Measurements from ENCODE around the gene PPM1H. TPM values are rescaled to one million over a fixed set of nuclear protein-coding genes. Genes with fewer than 3 reads are reported as not detected.

PPM1H gene
- total RNA-seq, 4 donors from 2014 or later: 0.83 to 3.0 (median 2.3) TPM

DNA sequence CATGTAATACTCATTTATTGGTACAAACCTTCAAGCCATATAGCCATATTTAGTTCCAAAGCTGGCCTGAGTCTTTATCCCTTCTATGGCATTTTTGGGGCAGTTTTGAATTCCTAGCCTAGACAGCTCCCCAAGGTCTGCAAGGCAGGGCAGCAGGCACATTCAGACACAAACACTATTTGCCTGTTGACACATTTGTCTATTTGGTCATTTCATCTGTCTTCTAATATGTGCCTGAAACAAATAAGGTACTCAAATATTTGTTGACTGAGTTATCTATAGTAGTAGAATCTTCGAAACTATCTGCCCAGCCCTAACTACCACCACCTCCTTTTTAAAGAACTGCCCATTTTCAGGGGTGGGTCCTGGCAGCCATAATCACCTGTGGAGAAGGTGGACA lies 9.3 kb downstream of the PPM1H start:
- H3K36me3 ChIP-seq: no peaks in the 10 kb centered on the region
- H3K4me3 ChIP-seq: no peak overlapping the region
- no peaks in the 10 kb centered on the region for H3K4me1 ChIP-seq
- DNase-seq (ENCODE audit: extremely low spot score): no peak
- TF ChIP-seq POLR2AphosphoS5 (IDR thresholded peaks at IDR 0.05): no peak
- no peak for TF ChIP-seq EP300 (IDR thresholded peaks at IDR 0.05)
- TF ChIP-seq, protein P1, sequence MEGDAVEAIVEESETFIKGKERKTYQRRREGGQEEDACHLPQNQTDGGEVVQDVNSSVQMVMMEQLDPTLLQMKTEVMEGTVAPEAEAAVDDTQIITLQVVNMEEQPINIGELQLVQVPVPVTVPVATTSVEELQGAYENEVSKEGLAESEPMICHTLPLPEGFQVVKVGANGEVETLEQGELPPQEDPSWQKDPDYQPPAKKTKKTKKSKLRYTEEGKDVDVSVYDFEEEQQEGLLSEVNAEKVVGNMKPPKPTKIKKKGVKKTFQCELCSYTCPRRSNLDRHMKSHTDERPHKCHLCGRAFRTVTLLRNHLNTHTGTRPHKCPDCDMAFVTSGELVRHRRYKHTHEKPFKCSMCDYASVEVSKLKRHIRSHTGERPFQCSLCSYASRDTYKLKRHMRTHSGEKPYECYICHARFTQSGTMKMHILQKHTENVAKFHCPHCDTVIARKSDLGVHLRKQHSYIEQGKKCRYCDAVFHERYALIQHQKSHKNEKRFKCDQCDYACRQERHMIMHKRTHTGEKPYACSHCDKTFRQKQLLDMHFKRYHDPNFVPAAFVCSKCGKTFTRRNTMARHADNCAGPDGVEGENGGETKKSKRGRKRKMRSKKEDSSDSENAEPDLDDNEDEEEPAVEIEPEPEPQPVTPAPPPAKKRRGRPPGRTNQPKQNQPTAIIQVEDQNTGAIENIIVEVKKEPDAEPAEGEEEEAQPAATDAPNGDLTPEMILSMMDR (IDR thresholded peaks at IDR 0.05): no peak
- no peak for TF ChIP-seq POLR2A (IDR thresholded peaks at IDR 0.05; ENCODE audit: low read depth)
- intact Hi-C loops (cut with DNase I): no loop called here
- H3K27ac ChIP-seq (replicated peaks in 1 of 4): no peak overlapping the region
- H3K27me3 ChIP-seq: no peaks in the 10 kb centered on the region
- WGBS: 87% methylated on average over 1 of the region's 1 CpG
- no peaks in the 10 kb centered on the region for H3K9me3 ChIP-seq

DNA sequence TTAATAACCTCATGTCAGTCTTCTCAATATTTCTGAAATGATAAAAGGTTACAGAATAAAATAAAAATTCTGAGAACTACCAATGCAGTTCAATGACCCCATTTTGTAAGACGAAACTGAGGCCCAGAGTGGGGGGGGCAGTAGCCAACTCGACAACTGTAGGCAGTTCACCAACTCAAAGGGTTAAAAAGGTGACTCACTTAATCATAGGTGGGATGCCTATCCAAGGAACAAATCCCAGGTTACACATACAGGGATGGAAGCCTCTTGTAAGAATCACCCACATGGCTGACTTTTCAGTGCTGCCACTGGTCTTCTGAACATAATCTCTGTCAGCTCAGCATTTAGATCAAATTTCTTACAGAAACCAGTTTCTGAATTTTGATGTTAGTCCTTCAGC lies 10.9 kb downstream of the PPM1H start:
- WGBS: 81% methylated on average over 2 of the region's 2 CpGs
- DNase-seq (ENCODE audit: extremely low spot score): peak; percentile 62
- Histone ChIP-seq H3K27me3 (no peaks in the 10 kb centered on the region), H3K4me3 (no peak overlapping the region), H3K36me3 (no peaks in the 10 kb centered on the region), H3K27ac (replicated peaks in 1 of 4) (no peak overlapping the region), H3K4me1 (peaks cover 0 to 6% (median 0%) of the 10 kb centered on the region in 4 donors), H3K9me3 (no peaks in the 10 kb centered on the region)
- intact Hi-C loops (cut with DNase I): no loop called here
- TF ChIP-seq POLR2AphosphoS5 (IDR thresholded peaks at IDR 0.05) (no peak), POLR2A (IDR thresholded peaks at IDR 0.05; ENCODE audit: low read depth) (no peak), EP300 (IDR thresholded peaks at IDR 0.05) (no peak)
- TF ChIP-seq, protein P1 (IDR thresholded peaks at IDR 0.05): no peak

DNA sequence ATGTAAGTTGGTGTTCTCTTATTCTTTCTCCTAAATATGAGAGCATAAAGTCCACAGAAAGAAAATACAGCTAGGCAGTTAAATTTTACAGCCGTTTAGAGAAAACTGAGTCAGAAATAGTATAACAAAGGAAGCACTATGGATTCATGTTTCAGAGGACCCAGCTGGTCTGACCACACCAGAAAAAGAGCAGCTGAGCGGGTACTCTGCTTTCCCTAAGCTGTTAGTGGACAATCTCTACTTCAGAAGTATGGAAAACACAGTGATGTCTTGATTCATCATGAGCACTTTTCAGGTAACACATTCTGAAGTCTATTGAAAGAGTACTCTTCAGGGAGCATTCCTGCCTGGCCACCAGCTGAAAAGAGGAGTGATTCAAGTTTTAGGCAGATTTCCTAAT lies 12.4 kb downstream of the PPM1H start:
- TF ChIP-seq EP300 (IDR thresholded peaks at IDR 0.05): no peak
- TF ChIP-seq, protein P1 (IDR thresholded peaks at IDR 0.05): no peak
- Histone ChIP-seq H3K27me3 (no peaks in the 10 kb centered on the region), H3K36me3 (no peaks in the 10 kb centered on the region), H3K27ac (replicated peaks in 1 of 4) (no peak overlapping the region), H3K9me3 (no peaks in the 10 kb centered on the region), H3K4me1 (peaks cover 0 to 6% (median 0%) of the 10 kb centered on the region in 4 donors), H3K4me3 (no peak overlapping the region)
- intact Hi-C loops (cut with DNase I): no loop called here
- peak; percentile 90 for DNase-seq (ENCODE audit: extremely low spot score)
- 62% methylated on average over 2 of the region's 2 CpGs for WGBS

DNA sequence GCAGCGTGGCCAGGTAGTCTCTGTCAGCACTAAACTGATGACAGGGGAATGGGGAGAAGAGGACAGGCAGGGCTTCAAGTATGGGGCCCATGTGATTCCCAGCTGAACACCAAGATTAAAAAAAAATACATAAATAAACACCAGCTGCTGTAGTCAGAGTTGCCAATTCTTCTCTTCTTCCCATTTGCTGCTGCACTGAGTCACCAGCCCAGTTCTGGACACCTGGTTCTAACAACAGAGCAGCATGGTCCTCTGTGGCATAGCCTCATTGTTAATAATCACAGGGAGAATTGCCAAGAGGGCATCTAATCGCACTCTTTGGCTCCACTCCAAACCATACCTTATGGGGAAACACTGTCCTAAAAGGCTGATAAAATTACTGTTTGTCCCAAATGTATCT lies 15.1 kb downstream of the PPM1H start:
- intact Hi-C loops (cut with DNase I): no loop called here
- TF ChIP-seq EP300 (IDR thresholded peaks at IDR 0.05) (no peak), POLR2AphosphoS5 (IDR thresholded peaks at IDR 0.05) (no peak), POLR2A (IDR thresholded peaks at IDR 0.05; ENCODE audit: low read depth) (no peak)
- TF ChIP-seq, protein P1 (IDR thresholded peaks at IDR 0.05): no peak

DNA sequence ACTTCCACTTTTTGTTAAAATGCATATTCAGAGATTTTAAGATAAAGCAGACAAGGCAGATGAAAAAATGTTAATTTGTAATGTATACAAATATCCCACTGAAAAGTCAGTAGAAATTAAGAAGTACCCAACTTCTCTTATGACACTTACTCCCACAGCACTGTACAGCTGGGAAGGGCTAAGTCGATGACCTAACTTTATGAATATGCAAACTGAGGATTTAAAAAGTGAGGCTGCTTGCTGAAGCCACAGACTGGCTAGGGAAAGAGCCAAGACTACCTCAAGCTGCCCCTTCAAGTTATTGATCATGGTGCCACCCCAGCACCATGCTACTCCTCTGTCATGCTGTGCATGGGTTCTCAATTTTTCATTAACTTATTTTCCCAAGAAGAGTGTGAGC lies 17.0 kb downstream of the PPM1H start:
- peak; percentile 31 for DNase-seq (ENCODE audit: extremely low spot score)
- peaks cover 0 to 3% (median 0%) of the 10 kb centered on the region in 4 donors for H3K27me3 ChIP-seq
- no peaks in the 10 kb centered on the region for H3K9me3 ChIP-seq
- intact Hi-C loops (cut with DNase I): no loop called here
- no peaks in the 10 kb centered on the region for H3K36me3 ChIP-seq
- no peak overlapping the region for H3K27ac ChIP-seq (replicated peaks in 1 of 4)
- no peak overlapping the region for H3K4me3 ChIP-seq
- WGBS: 69% methylated on average over 1 of the region's 1 CpG
- TF ChIP-seq POLR2AphosphoS5 (IDR thresholded peaks at IDR 0.05): no peak
- TF ChIP-seq, protein P1 (IDR thresholded peaks at IDR 0.05): no peak
- H3K4me1 ChIP-seq: peaks cover 0 to 10% (median 0%) of the 10 kb centered on the region in 4 donors

More for the DNA sequence above, 15.1 kb downstream of the PPM1H start:
- Histone ChIP-seq H3K4me1 (peaks cover 0 to 7% (median 0%) of the 10 kb centered on the region in 4 donors), H3K36me3 (no peaks in the 10 kb centered on the region), H3K9me3 (no peaks in the 10 kb centered on the region), H3K27me3 (no peaks in the 10 kb centered on the region), H3K4me3 (no peak overlapping the region), H3K27ac (replicated peaks in 1 of 4) (no peak overlapping the region)
- 33% methylated on average over 2 of the region's 2 CpGs for WGBS
- DNase-seq (ENCODE audit: extremely low spot score): peak; percentile 34
